ENCODE data around the gene GRIA4.

Gene GRIA4

GRCh38 chr11:105609832-105610781 lies at the start of gene GRIA4:
Gene GRIA4 (plus strand): TSS chr11:105610073. CDS start chr11:105610998, 925 bp downstream.
- Histone ChIP-seq H3K4me3 (ENCODE audit: low read length in 2 of 2) (peak within 1 kb of the TSS; percentile 35 to 43), H3K9me3 (ENCODE audit: control insufficient read depth in 2 of 2, low read length in 2 of 2) (no peaks in the 10 kb centered on the region), H3K4me1 (ENCODE audit: control insufficient read depth in 2 of 2, insufficient read depth in 2 of 2, low read length in 2 of 2) (no peaks in the 10 kb centered on the region), H3K27me3 (ENCODE audit: control insufficient read depth in 2 of 2, insufficient read depth in 2 of 2, low read length in 2 of 2) (peaks cover 13 to 15% of the 10 kb centered on the region in 2 donors), H3K36me3 (ENCODE audit: control insufficient read depth in 2 of 2, insufficient read depth in 2 of 2, low read length in 2 of 2) (no peaks in the 10 kb centered on the region), H3K27ac (ENCODE audit: low read depth in 2 of 2, low read length in 2 of 2) (no peak within 1 kb of the TSS), H3K9ac (ENCODE audit: low read depth in 1 of 2, low read length in 2 of 2) (no peak within 1 kb of the TSS)

- Histone ChIP-seq H3K4me1 (ENCODE audit: control insufficient read depth in 2 of 2, insufficient read depth in 2 of 2, low read length in 2 of 2) (no peaks in the 10 kb centered on the region), H3K27ac (ENCODE audit: low read depth in 2 of 2, low read length in 2 of 2) (no peak overlapping the region), H3K4me3 (ENCODE audit: low read length in 2 of 2) (no peak overlapping the region), H3K27me3 (ENCODE audit: control insufficient read depth in 2 of 2, insufficient read depth in 2 of 2, low read length in 2 of 2) (no peaks in the 10 kb centered on the region), H3K9ac (ENCODE audit: low read depth in 1 of 2, low read length in 2 of 2) (no peak overlapping the region), H3K36me3 (ENCODE audit: control insufficient read depth in 2 of 2, insufficient read depth in 2 of 2, low read length in 2 of 2) (no peaks in the 10 kb centered on the region), H3K9me3 (ENCODE audit: control insufficient read depth in 2 of 2, low read length in 2 of 2) (no peaks in the 10 kb centered on the region)
These were observed 36.8 kb upstream of the GRIA4 start for GRCh38 chr11:105573091-105573490.

- no peak overlapping the region for H3K4me3 ChIP-seq (ENCODE audit: low read length in 2 of 2)
- H3K4me1 ChIP-seq (ENCODE audit: control insufficient read depth in 2 of 2, insufficient read depth in 2 of 2, low read length in 2 of 2): no peaks in the 10 kb centered on the region
- H3K9me3 ChIP-seq (ENCODE audit: control insufficient read depth in 2 of 2, low read length in 2 of 2): no peaks in the 10 kb centered on the region
- H3K27ac ChIP-seq (ENCODE audit: low read depth in 2 of 2, low read length in 2 of 2): no peak overlapping the region
- H3K27me3 ChIP-seq (ENCODE audit: control insufficient read depth in 2 of 2, insufficient read depth in 2 of 2, low read length in 2 of 2): no peaks in the 10 kb centered on the region
- no peaks in the 10 kb centered on the region for H3K36me3 ChIP-seq (ENCODE audit: control insufficient read depth in 2 of 2, insufficient read depth in 2 of 2, low read length in 2 of 2)
- H3K9ac ChIP-seq (ENCODE audit: low read depth in 1 of 2, low read length in 2 of 2): no peak overlapping the region
These were observed 34.9 kb upstream of the GRIA4 start for GRCh38 chr11:105574974-105575373.

GRCh38 chr11:105577641-105578040 lies 32.2 kb upstream of the GRIA4 start:
- H3K4me1 ChIP-seq (ENCODE audit: control insufficient read depth in 2 of 2, insufficient read depth in 2 of 2, low read length in 2 of 2): no peaks in the 10 kb centered on the region
- H3K9me3 ChIP-seq (ENCODE audit: control insufficient read depth in 2 of 2, low read length in 2 of 2): no peaks in the 10 kb centered on the region
- no peak overlapping the region for H3K9ac ChIP-seq (ENCODE audit: low read depth in 1 of 2, low read length in 2 of 2)
- H3K36me3 ChIP-seq (ENCODE audit: control insufficient read depth in 2 of 2, insufficient read depth in 2 of 2, low read length in 2 of 2): no peaks in the 10 kb centered on the region
- no peaks in the 10 kb centered on the region for H3K27me3 ChIP-seq (ENCODE audit: control insufficient read depth in 2 of 2, insufficient read depth in 2 of 2, low read length in 2 of 2)
- no peak overlapping the region for H3K27ac ChIP-seq (ENCODE audit: low read depth in 2 of 2, low read length in 2 of 2)
- no peak overlapping the region for H3K4me3 ChIP-seq (ENCODE audit: low read length in 2 of 2)

- no peaks in the 10 kb centered on the region for H3K27me3 ChIP-seq (ENCODE audit: control insufficient read depth in 2 of 2, insufficient read depth in 2 of 2, low read length in 2 of 2)
These were observed 30.8 kb upstream of the GRIA4 start for GRCh38 chr11:105579111-105579510.

GRCh38 chr11:105582497-105582896 lies 27.4 kb upstream of the GRIA4 start:
- no peak overlapping the region for H3K27ac ChIP-seq (ENCODE audit: low read depth in 2 of 2, low read length in 2 of 2)
- no peaks in the 10 kb centered on the region for H3K27me3 ChIP-seq (ENCODE audit: control insufficient read depth in 2 of 2, insufficient read depth in 2 of 2, low read length in 2 of 2)

More at GRCh38 chr11:105579111-105579510, 30.8 kb upstream of the GRIA4 start:
- H3K9me3 ChIP-seq (ENCODE audit: control insufficient read depth in 2 of 2, low read length in 2 of 2): no peaks in the 10 kb centered on the region
- no peaks in the 10 kb centered on the region for H3K4me1 ChIP-seq (ENCODE audit: control insufficient read depth in 2 of 2, insufficient read depth in 2 of 2, low read length in 2 of 2)
- no peak overlapping the region for H3K27ac ChIP-seq (ENCODE audit: low read depth in 2 of 2, low read length in 2 of 2)
- H3K36me3 ChIP-seq (ENCODE audit: control insufficient read depth in 2 of 2, insufficient read depth in 2 of 2, low read length in 2 of 2): no peaks in the 10 kb centered on the region
- H3K9ac ChIP-seq (ENCODE audit: low read depth in 1 of 2, low read length in 2 of 2): no peak overlapping the region
- no peak overlapping the region for H3K4me3 ChIP-seq (ENCODE audit: low read length in 2 of 2)

GRCh38 chr11:105588001-105588400 lies 21.9 kb upstream of the GRIA4 start:
- H3K9ac ChIP-seq (ENCODE audit: low read depth in 1 of 2, low read length in 2 of 2): no peak overlapping the region
- no peaks in the 10 kb centered on the region for H3K27me3 ChIP-seq (ENCODE audit: control insufficient read depth in 2 of 2, insufficient read depth in 2 of 2, low read length in 2 of 2)
- H3K36me3 ChIP-seq (ENCODE audit: control insufficient read depth in 2 of 2, insufficient read depth in 2 of 2, low read length in 2 of 2): no peaks in the 10 kb centered on the region
- H3K9me3 ChIP-seq (ENCODE audit: control insufficient read depth in 2 of 2, low read length in 2 of 2): no peaks in the 10 kb centered on the region
- H3K4me3 ChIP-seq (ENCODE audit: low read length in 2 of 2): no peak overlapping the region
- H3K4me1 ChIP-seq (ENCODE audit: control insufficient read depth in 2 of 2, insufficient read depth in 2 of 2, low read length in 2 of 2): no peaks in the 10 kb centered on the region
- H3K27ac ChIP-seq (ENCODE audit: low read depth in 2 of 2, low read length in 2 of 2): no peak overlapping the region

More at GRCh38 chr11:105582497-105582896, 27.4 kb upstream of the GRIA4 start:
- no peak overlapping the region for H3K9ac ChIP-seq (ENCODE audit: low read depth in 1 of 2, low read length in 2 of 2)
- no peaks in the 10 kb centered on the region for H3K4me1 ChIP-seq (ENCODE audit: control insufficient read depth in 2 of 2, insufficient read depth in 2 of 2, low read length in 2 of 2)
- no peak overlapping the region for H3K4me3 ChIP-seq (ENCODE audit: low read length in 2 of 2)
- no peaks in the 10 kb centered on the region for H3K36me3 ChIP-seq (ENCODE audit: control insufficient read depth in 2 of 2, insufficient read depth in 2 of 2, low read length in 2 of 2)
- H3K9me3 ChIP-seq (ENCODE audit: control insufficient read depth in 2 of 2, low read length in 2 of 2): no peaks in the 10 kb centered on the region

GRCh38 chr11:105589346-105589745 lies 20.5 kb upstream of the GRIA4 start:
- Histone ChIP-seq H3K9ac (ENCODE audit: low read depth in 1 of 2, low read length in 2 of 2) (no peak overlapping the region), H3K9me3 (ENCODE audit: control insufficient read depth in 2 of 2, low read length in 2 of 2) (no peaks in the 10 kb centered on the region), H3K27me3 (ENCODE audit: control insufficient read depth in 2 of 2, insufficient read depth in 2 of 2, low read length in 2 of 2) (no peaks in the 10 kb centered on the region), H3K27ac (ENCODE audit: low read depth in 2 of 2, low read length in 2 of 2) (no peak overlapping the region), H3K4me1 (ENCODE audit: control insufficient read depth in 2 of 2, insufficient read depth in 2 of 2, low read length in 2 of 2) (no peaks in the 10 kb centered on the region), H3K36me3 (ENCODE audit: control insufficient read depth in 2 of 2, insufficient read depth in 2 of 2, low read length in 2 of 2) (no peaks in the 10 kb centered on the region), H3K4me3 (ENCODE audit: low read length in 2 of 2) (no peak overlapping the region)

- Histone ChIP-seq H3K36me3 (ENCODE audit: control insufficient read depth in 2 of 2, insufficient read depth in 2 of 2, low read length in 2 of 2) (no peaks in the 10 kb centered on the region), H3K9me3 (ENCODE audit: control insufficient read depth in 2 of 2, low read length in 2 of 2) (no peaks in the 10 kb centered on the region), H3K9ac (ENCODE audit: low read depth in 1 of 2, low read length in 2 of 2) (no peak overlapping the region), H3K27ac (ENCODE audit: low read depth in 2 of 2, low read length in 2 of 2) (no peak overlapping the region), H3K27me3 (ENCODE audit: control insufficient read depth in 2 of 2, insufficient read depth in 2 of 2, low read length in 2 of 2) (no peaks in the 10 kb centered on the region), H3K4me3 (ENCODE audit: low read length in 2 of 2) (no peak overlapping the region), H3K4me1 (ENCODE audit: control insufficient read depth in 2 of 2, insufficient read depth in 2 of 2, low read length in 2 of 2) (no peaks in the 10 kb centered on the region)
These were observed 17.8 kb upstream of the GRIA4 start for GRCh38 chr11:105592035-105592434.

- Histone ChIP-seq H3K9ac (ENCODE audit: low read depth in 1 of 2, low read length in 2 of 2) (no peak overlapping the region), H3K36me3 (ENCODE audit: control insufficient read depth in 2 of 2, insufficient read depth in 2 of 2, low read length in 2 of 2) (no peaks in the 10 kb centered on the region), H3K27ac (ENCODE audit: low read depth in 2 of 2, low read length in 2 of 2) (no peak overlapping the region), H3K27me3 (ENCODE audit: control insufficient read depth in 2 of 2, insufficient read depth in 2 of 2, low read length in 2 of 2) (no peaks in the 10 kb centered on the region), H3K4me1 (ENCODE audit: control insufficient read depth in 2 of 2, insufficient read depth in 2 of 2, low read length in 2 of 2) (no peaks in the 10 kb centered on the region), H3K4me3 (ENCODE audit: low read length in 2 of 2) (no peak overlapping the region), H3K9me3 (ENCODE audit: control insufficient read depth in 2 of 2, low read length in 2 of 2) (no peaks in the 10 kb centered on the region)
These were observed 11.5 kb upstream of the GRIA4 start for GRCh38 chr11:105598371-105598770.

Measured in mucosa of rectum (tissue), 2 donors.